HEK293T (cell line): ENCODE data around the gene SLC22A5.

Experiments
- ELF4 ChIP-seq: fragments of 450-650 bp; IDR thresholded peaks from 2 replicates; pipeline ENCODE4 v1.6.1; 2017; ENCODE audit warnings: antibody characterized with exemption
- HDGF ChIP-seq: fragments of 450-650 bp; IDR thresholded peaks from 2 replicates; pipeline ENCODE4 v1.6.1; 2017; ENCODE audit warnings: antibody characterized with exemption, borderline replicate concordance
- LEF1 ChIP-seq: fragments of 450-650 bp; IDR thresholded peaks from 2 replicates; pipeline ENCODE4 v1.6.1; 2017; ENCODE audit warnings: mild to moderate bottlenecking, borderline replicate concordance
- NFRKB ChIP-seq: fragments of 450-650 bp; IDR thresholded peaks from 2 replicates; pipeline ENCODE4 v1.6.1; 2016; ENCODE audit warnings: mild to moderate bottlenecking, moderate library complexity
- SP1 ChIP-seq: fragments of 450-650 bp; IDR thresholded peaks from 2 replicates; pipeline ENCODE4 v1.6.1; 2017
- SUZ12 ChIP-seq: fragments of 450-650 bp; IDR thresholded peaks from 2 replicates; pipeline ENCODE4 v1.6.1; 2016; ENCODE audit warnings: mild to moderate bottlenecking
- TARDBP ChIP-seq: fragments of 450-650 bp; IDR thresholded peaks from 2 replicates; pipeline ENCODE4 v1.6.1; 2016
- ZNF384 ChIP-seq: fragments of 450-650 bp; IDR thresholded peaks from 2 replicates; pipeline ENCODE4 v1.6.1; 2016

DNA sequence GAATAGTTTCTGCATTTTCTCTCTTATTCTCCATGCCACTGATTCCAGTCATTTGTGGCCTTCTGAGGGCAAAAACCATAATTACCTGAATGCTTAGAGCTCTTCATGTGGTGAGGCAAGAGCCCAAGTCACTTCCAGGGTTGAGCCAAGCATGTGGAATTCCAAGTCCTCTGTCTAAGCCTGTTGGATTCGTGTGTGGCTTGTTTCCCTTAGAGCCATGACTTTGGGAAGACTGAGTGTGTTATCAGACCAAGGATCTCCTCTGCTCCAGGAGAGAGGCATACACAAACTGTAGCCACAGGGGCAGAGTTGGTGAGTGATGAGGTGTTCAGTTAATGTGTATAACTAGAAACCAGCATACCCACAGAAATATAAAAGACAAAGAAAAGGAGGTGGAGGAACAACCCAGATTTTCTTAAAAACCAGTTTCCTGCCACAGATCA, 27.1 kb downstream of the SLC22A5 start:
- TF ChIP-seq NFRKB (no peak), TARDBP (no peak), SP1 (no peak), ZNF384 (no peak), HDGF (no peak), LEF1 (no peak), SUZ12 (no peak), ELF4 (no peak)
